ENCODE results near the gene SLC45A3.

Gene SLC45A3

GRCh38 chr1:205627956-205628355 is 52.4 kb downstream of the SLC45A3 start:
- H3K4me3 ChIP-seq (ENCODE audit: low read depth, low read length) = no peak overlapping the region
- no peak for TF ChIP-seq CTCF (IDR thresholded peaks at IDR 0.05; ENCODE audit: low read depth, low read length)

GRCh38 chr1:205626216-205626615 is 54.1 kb downstream of the SLC45A3 start:
- TF ChIP-seq CTCF (IDR thresholded peaks at IDR 0.05; ENCODE audit: low read depth, low read length) = no peak
- H3K4me3 ChIP-seq (ENCODE audit: low read depth, low read length) = no peak overlapping the region

- no peak for TF ChIP-seq CTCF (IDR thresholded peaks at IDR 0.05; ENCODE audit: low read depth, low read length)
- H3K4me3 ChIP-seq (ENCODE audit: low read depth, low read length) = no peak overlapping the region
Observed at GRCh38 chr1:205623646-205624045, 56.7 kb downstream of the SLC45A3 start.

GRCh38 chr1:205620269-205620668 is 60.0 kb downstream of the SLC45A3 start:
- H3K4me3 ChIP-seq (ENCODE audit: low read depth, low read length) = no peak overlapping the region
- TF ChIP-seq CTCF (IDR thresholded peaks at IDR 0.05; ENCODE audit: low read depth, low read length) = no peak

GRCh38 chr1:205619376-205619775 is 60.9 kb downstream of the SLC45A3 start:
- TF ChIP-seq CTCF (IDR thresholded peaks at IDR 0.05; ENCODE audit: low read depth, low read length) = no peak
- H3K4me3 ChIP-seq (ENCODE audit: low read depth, low read length) = no peak overlapping the region

- no peak overlapping the region for H3K4me3 ChIP-seq (ENCODE audit: low read depth, low read length)
- no peak for TF ChIP-seq CTCF (IDR thresholded peaks at IDR 0.05; ENCODE audit: low read depth, low read length)
Observed at GRCh38 chr1:205616563-205617293, 63.6 kb downstream of the SLC45A3 start.

GRCh38 chr1:205615789-205616188 is 64.5 kb downstream of the SLC45A3 start:
- TF ChIP-seq CTCF (IDR thresholded peaks at IDR 0.05; ENCODE audit: low read depth, low read length) = no peak
- H3K4me3 ChIP-seq (ENCODE audit: low read depth, low read length) = no peak overlapping the region
